PFSK-1 (cell line): ENCODE measurements around the gene GAREM2.

Experiments used
- FOXP2 ChIP-seq: optimal IDR thresholded peaks from 2 replicates; pipeline ENCODE3; 2011; ENCODE audit warnings: borderline replicate concordance, control low read depth, inconsistent platforms; ENCODE audit not compliant: insufficient read depth; ENCODE audit errors: extremely low read length, extremely low read depth
- POLR2AphosphoS5 ChIP-seq: IDR thresholded peaks from 2 replicates; pipeline ENCODE4 v1.6.1; 2012; ENCODE audit warnings: low read depth, mild to moderate bottlenecking, control low read depth, low read length, moderate library complexity
- SIN3A ChIP-seq: IDR thresholded peaks from 2 replicates; pipeline ENCODE4 v1.6.1; 2012; ENCODE audit warnings: mild to moderate bottlenecking, low read length, moderate library complexity, borderline replicate concordance; ENCODE audit not compliant: insufficient read depth
- TAF1 ChIP-seq: IDR thresholded peaks from 2 replicates; pipeline ENCODE4 v1.6.1; 2012; ENCODE audit warnings: low read length, control low read depth, borderline replicate concordance; ENCODE audit not compliant: insufficient read depth
- TF ChIP-seq, protein P1 (sequence below), 2 experiments: IDR thresholded peaks; 2 replicates each; pipeline versions ENCODE4 v1.6.1 to v1.8.0; 2011 to 2012; ENCODE audit warnings: low read depth in 2 of 2, low read length in 2 of 2, control low read depth in 1 of 2, inconsistent platforms in 1 of 2, mild to moderate bottlenecking in 1 of 2, moderate library complexity in 1 of 2; ENCODE audit not compliant: insufficient read depth in 1 of 2

The GAREM2 gene

DNA sequence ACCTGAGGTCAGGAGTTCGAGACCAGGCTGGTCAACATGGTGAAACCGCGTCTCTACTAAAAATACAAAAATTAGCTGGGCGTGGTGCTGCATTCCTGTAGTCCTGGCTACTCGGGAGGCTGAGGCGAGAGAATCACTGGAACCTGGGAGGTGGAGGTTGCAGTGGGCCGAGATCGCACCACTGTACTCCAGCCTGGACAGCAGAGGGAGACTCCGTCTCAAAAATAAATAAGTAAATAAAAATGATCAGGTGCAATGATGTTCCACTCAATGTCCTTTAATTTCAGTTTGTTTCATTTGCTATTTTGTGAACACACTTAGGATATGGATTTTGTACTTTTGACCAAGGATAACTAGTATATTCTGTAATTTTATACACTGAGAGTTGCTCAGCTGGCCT is 62.2 kb downstream of the GAREM2 start:
- no peak for TF ChIP-seq SIN3A
- no peak for TF ChIP-seq TAF1
- TF ChIP-seq POLR2AphosphoS5: no peak
- TF ChIP-seq, protein P1, sequence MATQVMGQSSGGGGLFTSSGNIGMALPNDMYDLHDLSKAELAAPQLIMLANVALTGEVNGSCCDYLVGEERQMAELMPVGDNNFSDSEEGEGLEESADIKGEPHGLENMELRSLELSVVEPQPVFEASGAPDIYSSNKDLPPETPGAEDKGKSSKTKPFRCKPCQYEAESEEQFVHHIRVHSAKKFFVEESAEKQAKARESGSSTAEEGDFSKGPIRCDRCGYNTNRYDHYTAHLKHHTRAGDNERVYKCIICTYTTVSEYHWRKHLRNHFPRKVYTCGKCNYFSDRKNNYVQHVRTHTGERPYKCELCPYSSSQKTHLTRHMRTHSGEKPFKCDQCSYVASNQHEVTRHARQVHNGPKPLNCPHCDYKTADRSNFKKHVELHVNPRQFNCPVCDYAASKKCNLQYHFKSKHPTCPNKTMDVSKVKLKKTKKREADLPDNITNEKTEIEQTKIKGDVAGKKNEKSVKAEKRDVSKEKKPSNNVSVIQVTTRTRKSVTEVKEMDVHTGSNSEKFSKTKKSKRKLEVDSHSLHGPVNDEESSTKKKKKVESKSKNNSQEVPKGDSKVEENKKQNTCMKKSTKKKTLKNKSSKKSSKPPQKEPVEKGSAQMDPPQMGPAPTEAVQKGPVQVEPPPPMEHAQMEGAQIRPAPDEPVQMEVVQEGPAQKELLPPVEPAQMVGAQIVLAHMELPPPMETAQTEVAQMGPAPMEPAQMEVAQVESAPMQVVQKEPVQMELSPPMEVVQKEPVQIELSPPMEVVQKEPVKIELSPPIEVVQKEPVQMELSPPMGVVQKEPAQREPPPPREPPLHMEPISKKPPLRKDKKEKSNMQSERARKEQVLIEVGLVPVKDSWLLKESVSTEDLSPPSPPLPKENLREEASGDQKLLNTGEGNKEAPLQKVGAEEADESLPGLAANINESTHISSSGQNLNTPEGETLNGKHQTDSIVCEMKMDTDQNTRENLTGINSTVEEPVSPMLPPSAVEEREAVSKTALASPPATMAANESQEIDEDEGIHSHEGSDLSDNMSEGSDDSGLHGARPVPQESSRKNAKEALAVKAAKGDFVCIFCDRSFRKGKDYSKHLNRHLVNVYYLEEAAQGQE (IDR thresholded peaks at IDR 0.05; ENCODE audit: insufficient read depth in 1 of 2, low read depth in 2 of 2, low read length in 2 of 2): no peak

DNA sequence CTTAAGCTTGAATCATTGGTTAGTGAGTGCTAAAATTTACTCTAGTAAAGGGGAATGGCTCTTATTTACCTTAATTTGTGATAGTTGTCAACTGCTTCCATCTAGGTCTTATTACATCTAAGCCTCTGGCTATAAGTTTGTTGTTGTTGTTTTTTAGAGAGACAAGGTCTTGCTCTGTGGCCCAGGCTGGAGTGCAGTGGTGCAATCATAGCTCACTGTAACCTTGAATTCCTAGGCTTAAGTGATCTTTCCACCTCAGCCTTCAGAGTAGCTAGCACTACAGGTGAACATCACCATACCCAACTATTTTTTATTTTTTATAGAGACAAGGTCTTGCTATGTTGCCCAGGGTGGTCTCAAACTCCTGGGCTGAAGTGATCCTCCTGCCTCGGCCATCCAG is 65.0 kb downstream of the GAREM2 start:
- TF ChIP-seq POLR2AphosphoS5: no peak
- TF ChIP-seq, protein P1 (IDR thresholded peaks at IDR 0.05; ENCODE audit: insufficient read depth in 1 of 2, low read depth in 2 of 2, low read length in 2 of 2): no peak
- TF ChIP-seq FOXP2: no peak
- TF ChIP-seq TAF1: no peak
- no peak for TF ChIP-seq SIN3A

DNA sequence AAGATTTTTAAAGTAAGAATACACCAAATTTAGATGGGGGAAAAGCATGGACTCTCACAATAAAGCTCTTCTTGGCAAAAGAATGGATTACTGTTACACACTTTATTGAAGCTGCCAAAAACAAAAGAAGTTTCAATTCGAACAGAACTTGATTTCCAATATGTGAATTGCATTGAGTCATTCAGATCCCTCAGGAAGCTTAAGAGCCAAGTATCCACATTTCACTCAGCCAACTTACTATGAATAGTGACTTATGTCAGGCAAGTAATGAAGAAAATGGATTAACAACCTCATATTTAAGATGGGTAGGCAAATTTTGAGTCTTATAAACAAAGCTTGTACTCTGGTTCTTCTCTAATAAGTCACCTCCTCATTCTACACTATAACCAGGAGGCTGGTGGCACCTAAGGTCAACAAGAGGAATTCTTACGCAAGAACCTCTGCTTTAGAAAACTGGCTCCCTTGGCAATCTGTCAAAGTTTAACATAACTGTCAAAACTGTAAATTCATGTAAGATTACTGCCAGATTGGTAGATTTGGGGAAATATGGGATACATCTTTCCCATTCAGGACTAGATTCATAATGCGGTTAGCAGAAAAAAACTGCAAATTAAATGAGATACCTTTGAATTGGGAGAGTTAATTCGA is 65.5 kb downstream of the GAREM2 start:
- no peak for TF ChIP-seq SIN3A
- TF ChIP-seq POLR2AphosphoS5: no peak
- no peak for TF ChIP-seq FOXP2
- TF ChIP-seq, protein P1 (IDR thresholded peaks at IDR 0.05; ENCODE audit: insufficient read depth in 1 of 2, low read depth in 2 of 2, low read length in 2 of 2): no peak
- TF ChIP-seq TAF1: no peak
